H9 (cell line): ENCODE data around the gene KATNB1. TPM values are rescaled to one million over a fixed set of nuclear protein-coding genes. Genes with fewer than 3 reads are reported as not detected.

ENCODE experiments used
- DNase-seq: peaks from one replicate; pipeline ENCODE4 v3.0.0-alpha.2; 2017
- H2AFZ ChIP-seq: one replicate; pipeline ENCODE4 v1.6.1; 2013; ENCODE audit warnings: mild to moderate bottlenecking, low read length, control low read depth, moderate library complexity
- H2AK5ac ChIP-seq: 2 replicates; pipeline ENCODE4 v1.6.1; 2013; ENCODE audit warnings: low read length, control low read depth, mixed read lengths; ENCODE audit not compliant: insufficient read length
- H2BK120ac ChIP-seq: one replicate; pipeline ENCODE4 v1.6.1; 2013; ENCODE audit warnings: low read depth, mild to moderate bottlenecking, low read length, control low read depth, inconsistent platforms; ENCODE audit not compliant: poor library complexity, severe bottlenecking
- H2BK12ac ChIP-seq: 2 replicates; pipeline ENCODE4 v1.6.1; 2013; ENCODE audit warnings: low read length, control low read depth, mixed read lengths, low read depth; ENCODE audit not compliant: insufficient read length
- H2BK15ac ChIP-seq: 2 replicates; pipeline ENCODE4 v1.6.1; 2013; ENCODE audit warnings: low read depth, low read length, control low read depth
- H2BK20ac ChIP-seq: one replicate; pipeline ENCODE4 v1.6.1; 2013; ENCODE audit warnings: low read depth, mild to moderate bottlenecking, low read length, control low read depth, inconsistent platforms; ENCODE audit not compliant: poor library complexity, severe bottlenecking
- H2BK5ac ChIP-seq: 2 replicates; pipeline ENCODE4 v1.6.1; 2013; ENCODE audit warnings: low read length, control low read depth, mixed read lengths; ENCODE audit not compliant: insufficient read length
- H3K14ac ChIP-seq: 2 replicates; pipeline ENCODE4 v1.6.1; 2013; ENCODE audit warnings: low read length, control low read depth; ENCODE audit not compliant: insufficient read depth
- H3K18ac ChIP-seq: 2 replicates; pipeline ENCODE4 v1.6.1; 2013; ENCODE audit warnings: low read depth, mild to moderate bottlenecking, mixed read lengths, low read length, control low read depth; ENCODE audit not compliant: insufficient read length
- H3K23ac ChIP-seq: 2 replicates; pipeline ENCODE4 v1.6.1; 2013; ENCODE audit warnings: low read length, control low read depth, mixed read lengths, low read depth; ENCODE audit not compliant: insufficient read length
- H3K23me2 ChIP-seq: 2 replicates; pipeline ENCODE4 v1.6.1; 2013; ENCODE audit warnings: low read depth, mild to moderate bottlenecking, mixed read lengths, low read length, control low read depth; ENCODE audit not compliant: insufficient read length, poor library complexity, severe bottlenecking
- H3K27ac ChIP-seq: 2 replicates; pipeline ENCODE4 v1.5.1; 2013; ENCODE audit warnings: low read length, control low read depth, mixed read lengths, low read depth; ENCODE audit not compliant: insufficient read length
- H3K27me3 ChIP-seq: 2 replicates; pipeline ENCODE4 v1.6.1; 2013; ENCODE audit warnings: low read length, control low read depth, inconsistent platforms; ENCODE audit not compliant: insufficient read depth
- H3K4ac ChIP-seq: 2 replicates; pipeline ENCODE4 v1.6.1; 2013; ENCODE audit warnings: low read depth, mild to moderate bottlenecking, control low read depth, inconsistent platforms, low read length, moderate library complexity
- H3K4me1 ChIP-seq: 2 replicates; pipeline ENCODE4 v1.6.1; 2013; ENCODE audit warnings: low read length, control low read depth, inconsistent platforms; ENCODE audit not compliant: insufficient read depth
- H3K4me2 ChIP-seq: 2 replicates; pipeline ENCODE4 v1.6.1; 2013; ENCODE audit warnings: low read length, control low read depth, mixed read lengths; ENCODE audit not compliant: insufficient read length, insufficient read depth
- H3K56ac ChIP-seq: 2 replicates; pipeline ENCODE4 v1.6.1; 2013; ENCODE audit warnings: low read depth, mild to moderate bottlenecking, mixed read lengths, low read length, control low read depth; ENCODE audit not compliant: insufficient read length
- H3K79me1 ChIP-seq: 2 replicates; pipeline ENCODE4 v1.6.1; 2013; ENCODE audit warnings: low read depth, mild to moderate bottlenecking, moderate library complexity, low read length, control low read depth, inconsistent platforms; ENCODE audit not compliant: insufficient read depth, poor library complexity, severe bottlenecking
- H3K79me2 ChIP-seq: 2 replicates; pipeline ENCODE4 v1.6.1; 2013; ENCODE audit warnings: low read length, control low read depth, inconsistent platforms; ENCODE audit not compliant: insufficient read depth
- H3K9ac ChIP-seq: 2 replicates; pipeline ENCODE4 v1.6.1; 2013; ENCODE audit warnings: low read length, control low read depth, mixed read lengths; ENCODE audit not compliant: insufficient read length; ENCODE audit errors: extremely low read depth
- H3K9me3 ChIP-seq: one replicate; pipeline ENCODE4 v1.6.1; 2013; ENCODE audit warnings: low read depth, low read length, inconsistent platforms; ENCODE audit not compliant: control insufficient read depth
- H3T11ph ChIP-seq: one replicate; pipeline ENCODE4 v1.6.1; 2013; ENCODE audit warnings: mild to moderate bottlenecking, low read length, control low read depth, inconsistent platforms
- H4K20me1 ChIP-seq: one replicate; pipeline ENCODE4 v1.6.1; 2013; ENCODE audit not compliant: control insufficient read depth, insufficient read length, insufficient read depth
- H4K5ac ChIP-seq: 2 replicates; pipeline ENCODE4 v1.6.1; 2013; ENCODE audit warnings: low read depth, mild to moderate bottlenecking, mixed read lengths, low read length, control low read depth; ENCODE audit not compliant: insufficient read length
- H4K8ac ChIP-seq: replicated peaks from 2 replicates; pipeline ENCODE4 v1.6.1; 2013; ENCODE audit warnings: low read length, control low read depth, mixed read lengths, low read depth; ENCODE audit not compliant: insufficient read length
- H4K91ac ChIP-seq: 2 replicates; pipeline ENCODE4 v1.6.1; 2013; ENCODE audit warnings: low read depth, mild to moderate bottlenecking, moderate library complexity, mixed read lengths, low read length, control low read depth; ENCODE audit not compliant: insufficient read length
- H3K27ac Mint-ChIP-seq, 3 experiments: 2 replicates in 2 of 3; 3 replicates in 1 of 3; pipeline ENCODE4 v1.8.0; 2020 to 2021; ENCODE audit warnings: mixed read lengths in 3 of 3, mild to moderate bottlenecking in 1 of 3, moderate library complexity in 1 of 3
- H3K27me3 Mint-ChIP-seq: 2 replicates; pipeline ENCODE4 v1.8.0; 2021; ENCODE audit warnings: low read depth, mild to moderate bottlenecking, moderate library complexity, mixed read lengths
- H3K36me3 Mint-ChIP-seq, 3 experiments: 2 replicates in 2 of 3; 3 replicates in 1 of 3; pipeline ENCODE4 v1.8.0; 2020 to 2021; ENCODE audit warnings: low read depth in 3 of 3, mixed read lengths in 3 of 3; ENCODE audit not compliant: insufficient read depth in 1 of 3
- H3K4me1 Mint-ChIP-seq, 2 experiments: 2 replicates each; pipeline ENCODE4 v1.8.0; 2020; ENCODE audit warnings: mixed read lengths in 2 of 2
- H3K4me3 Mint-ChIP-seq, 2 experiments: 2 replicates in 1 of 2; 3 replicates in 1 of 2; pipeline ENCODE4 v1.8.0; 2020 to 2021; ENCODE audit warnings: mild to moderate bottlenecking in 2 of 2, mixed read lengths in 2 of 2, moderate library complexity in 1 of 2
- H3K9me3 Mint-ChIP-seq, 2 experiments: 2 replicates in 1 of 2; 3 replicates in 1 of 2; pipeline ENCODE4 v1.8.0; 2020; ENCODE audit warnings: mild to moderate bottlenecking in 2 of 2, mixed read lengths in 2 of 2, moderate library complexity in 1 of 2
- WGBS: extraction: QIAGEN DNeasy Blood & Tissue Kit; methylation state at CpG from one replicate; pipeline ENCODE4 v1.1.7; 2013; ENCODE audit warnings: missing lambda C conversion rate, low lambda C conversion rate, mixed read lengths; ENCODE audit not compliant: insufficient read length; ENCODE audit errors: extremely low coverage; 5-methylcytosine and 5-hydroxymethylcytosine counted together
- total RNA-seq: library from RNA; stranded (reverse); gene quantifications from 2 replicates; pipeline ENCODE4 v1.2.1, GENCODE V29; 2021
- TF ChIP-seq, protein P1 (sequence below): fragments of 200-600 bp; sonication (generic); conservative IDR thresholded peaks from 3 replicates; pipeline ENCODE4 v1.8.0; 2021; ENCODE audit warnings: antibody characterized with exemption, mild to moderate bottlenecking

Gene KATNB1
- total RNA-seq, 1 experiment from 2014 or later: 29.9 TPM

DNA sequence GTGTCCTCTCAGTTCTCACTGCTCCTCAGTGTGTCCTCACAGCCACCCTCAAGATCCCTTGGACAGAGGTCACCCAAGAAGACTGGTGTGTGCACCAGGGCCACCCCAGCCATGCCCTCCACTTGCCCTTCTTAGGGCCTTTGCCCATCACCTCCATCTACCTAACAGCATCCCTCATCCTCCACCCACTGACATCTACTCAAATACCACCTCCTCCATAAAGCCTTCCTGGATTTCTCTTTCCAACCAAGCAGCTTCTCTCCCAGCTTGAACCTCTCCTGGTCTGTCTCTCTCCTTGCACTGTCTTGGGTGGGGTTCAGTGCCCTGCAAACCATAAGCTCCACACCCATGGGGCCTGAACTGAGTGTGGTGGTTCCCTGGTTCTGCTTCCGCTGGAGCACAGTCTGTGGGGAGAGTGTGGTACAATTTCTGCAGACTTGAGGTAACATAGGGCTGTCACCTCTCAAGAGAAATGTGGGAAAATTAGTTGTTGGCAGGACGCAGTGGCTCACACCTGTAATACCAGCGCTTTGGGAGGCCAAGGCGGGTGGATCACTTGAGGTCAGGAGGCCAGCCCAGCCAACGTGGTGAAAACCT is 14.4 kb downstream of the KATNB1 start:
- no peaks in the 10 kb centered on the region; the same call in 1 of the 2 replicates for H3K27me3 Mint-ChIP-seq
- no peak overlapping the region for H2BK5ac ChIP-seq
- no peaks in the 10 kb centered on the region for H3K9me3 ChIP-seq
- no peaks in the 10 kb centered on the region for H3K79me1 ChIP-seq
- H3K4me1 ChIP-seq: no peaks in the 10 kb centered on the region
- no peak overlapping the region for H3K4ac ChIP-seq
- H3K27ac ChIP-seq: no peak overlapping the region
- no peak overlapping the region for H4K91ac ChIP-seq
- TF ChIP-seq, protein P1, sequence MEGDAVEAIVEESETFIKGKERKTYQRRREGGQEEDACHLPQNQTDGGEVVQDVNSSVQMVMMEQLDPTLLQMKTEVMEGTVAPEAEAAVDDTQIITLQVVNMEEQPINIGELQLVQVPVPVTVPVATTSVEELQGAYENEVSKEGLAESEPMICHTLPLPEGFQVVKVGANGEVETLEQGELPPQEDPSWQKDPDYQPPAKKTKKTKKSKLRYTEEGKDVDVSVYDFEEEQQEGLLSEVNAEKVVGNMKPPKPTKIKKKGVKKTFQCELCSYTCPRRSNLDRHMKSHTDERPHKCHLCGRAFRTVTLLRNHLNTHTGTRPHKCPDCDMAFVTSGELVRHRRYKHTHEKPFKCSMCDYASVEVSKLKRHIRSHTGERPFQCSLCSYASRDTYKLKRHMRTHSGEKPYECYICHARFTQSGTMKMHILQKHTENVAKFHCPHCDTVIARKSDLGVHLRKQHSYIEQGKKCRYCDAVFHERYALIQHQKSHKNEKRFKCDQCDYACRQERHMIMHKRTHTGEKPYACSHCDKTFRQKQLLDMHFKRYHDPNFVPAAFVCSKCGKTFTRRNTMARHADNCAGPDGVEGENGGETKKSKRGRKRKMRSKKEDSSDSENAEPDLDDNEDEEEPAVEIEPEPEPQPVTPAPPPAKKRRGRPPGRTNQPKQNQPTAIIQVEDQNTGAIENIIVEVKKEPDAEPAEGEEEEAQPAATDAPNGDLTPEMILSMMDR: no peak
- H3K4me1 Mint-ChIP-seq: no peaks in the 10 kb centered on the region
- H2AK5ac ChIP-seq: no peak overlapping the region
- H4K8ac ChIP-seq: no peak overlapping the region
- H3K56ac ChIP-seq: no peak overlapping the region
- H3K23me2 ChIP-seq: no peaks in the 10 kb centered on the region
- no peak overlapping the region for H3K14ac ChIP-seq
- H3K4me2 ChIP-seq: no peak overlapping the region
- peaks cover 0 to 21% (median 9%) of the 10 kb centered on the region in 3 experiments; a peak in 3 of 7 replicates for H3K36me3 Mint-ChIP-seq
- no peak overlapping the region for H4K5ac ChIP-seq
- H2BK15ac ChIP-seq: no peak overlapping the region
- H3K4me3 Mint-ChIP-seq: no peak overlapping the region
- no peak overlapping the region for H2BK20ac ChIP-seq
- H3T11ph ChIP-seq: no peak overlapping the region
- no peak for DNase-seq
- no peaks in the 10 kb centered on the region for H4K20me1 ChIP-seq
- H3K18ac ChIP-seq: no peak overlapping the region
- H3K23ac ChIP-seq: no peak overlapping the region
- no peaks in the 10 kb centered on the region for H3K27me3 ChIP-seq
- H3K27ac Mint-ChIP-seq: no peak overlapping the region; a peak in 1 of 7 replicates
- WGBS: no CpG with 5 or more reads among the region's 5 CpGs
- no peak overlapping the region for H3K9ac ChIP-seq
- no peak overlapping the region for H2BK120ac ChIP-seq
- H2AFZ ChIP-seq: no peak overlapping the region
- H3K9me3 Mint-ChIP-seq: no peaks in the 10 kb centered on the region
- no peak overlapping the region for H2BK12ac ChIP-seq
- H3K79me2 ChIP-seq: no peaks in the 10 kb centered on the region
